Smooth muscle cell (in vitro differentiated cells): ENCODE results near the gene AQP2. TPM values are rescaled to one million over a fixed set of nuclear protein-coding genes. Genes with fewer than 3 reads are reported as not detected.
A peak's percentile ranks its signal among the peaks of the same experiment; 100 is the strongest.

ENCODE experiments used
- DNase-seq: peaks from one replicate; lab custom pipeline; 2025; ENCODE audit not compliant: unreplicated experiment; lab: John Stamatoyannopoulos, UW
- H2AFZ ChIP-seq: fragments of 200-600 bp; sonication (generic); 2 replicates; pipeline ENCODE4 v1.6.0; 2016; ENCODE audit warnings: antibody characterized with exemption, low read depth, mild to moderate bottlenecking
- H3F3A ChIP-seq: fragments of 200-600 bp; sonication (generic); 2 replicates; pipeline ENCODE4 v1.6.0; 2017; ENCODE audit warnings: antibody characterized with exemption, low read depth
- H3K27ac ChIP-seq: fragments of 200-600 bp; sonication (generic); 2 replicates; pipeline ENCODE4 v1.5.1; 2016; ENCODE audit warnings: low read depth, mild to moderate bottlenecking
- H3K27me3 ChIP-seq: fragments of 200-600 bp; sonication (generic); 2 replicates; pipeline ENCODE4 v1.6.1; 2016; ENCODE audit warnings: low read depth, mild to moderate bottlenecking
- H3K36me3 ChIP-seq: fragments of 200-600 bp; sonication (generic); 2 replicates; pipeline ENCODE4 v1.5.1; 2016; ENCODE audit warnings: low read depth
- H3K4me1 ChIP-seq: fragments of 200-600 bp; sonication (generic); 2 replicates; pipeline ENCODE4 v1.5.1; 2016; ENCODE audit warnings: low read depth
- H3K4me2 ChIP-seq: fragments of 200-600 bp; sonication (generic); 2 replicates; pipeline ENCODE4 v1.6.0; 2016; ENCODE audit warnings: mild to moderate bottlenecking
- H3K4me3 ChIP-seq: fragments of 200-600 bp; sonication (generic); 2 replicates; pipeline ENCODE4 v1.5.1; 2016; ENCODE audit warnings: mild to moderate bottlenecking
- H3K79me2 ChIP-seq: fragments of 200-600 bp; sonication (generic); 2 replicates; pipeline ENCODE4 v1.6.0; 2016; ENCODE audit warnings: low read depth, mild to moderate bottlenecking
- H3K9ac ChIP-seq: fragments of 200-600 bp; sonication (generic); 2 replicates; pipeline ENCODE4 v1.6.0; 2016; ENCODE audit warnings: low read depth
- H3K9me3 ChIP-seq: fragments of 200-600 bp; sonication (generic); replicated peaks from 2 replicates; pipeline ENCODE4 v1.5.1; 2016; ENCODE audit warnings: low read depth
- H4K20me1 ChIP-seq: fragments of 200-600 bp; sonication (generic); 2 replicates; pipeline ENCODE4 v1.6.0; 2016; ENCODE audit warnings: low read depth
- WGBS: methylation state at CpG from one replicate; pipeline ENCODE4 v1.1.7; 2016; ENCODE audit warnings: low lambda C conversion rate; 5-methylcytosine and 5-hydroxymethylcytosine counted together
- polyA plus RNA-seq: library from polyadenylated mRNA; unstranded; fragments of >200 nt; fragmentation: Nextera tagmentation; extraction: Ambion mirVana; gene quantifications from 2 replicates; pipeline ENCODE4 v1.2.1, GENCODE V29; 2016
- total RNA-seq: library from RNA; depleted of rRNA; stranded (reverse); fragments of >200 nt; gene quantifications from 2 replicates; pipeline ENCODE4 v1.2.3, GENCODE V29; 2014
- TF ChIP-seq, protein P1 (sequence below): fragments of 200-600 bp; sonication (generic); IDR thresholded peaks from 2 replicates; pipeline ENCODE4 v1.5.1; 2017; ENCODE audit warnings: borderline replicate concordance, mild to moderate bottlenecking, antibody characterized with exemption; ENCODE audit not compliant: insufficient read depth, poor library complexity, severe bottlenecking

AQP2 gene
- total and polyA plus RNA-seq, 2 experiments from 2014 or later = 0.13 to 0.14 TPM

- Histone ChIP-seq H3K27me3 (peaks cover 90% of the 10 kb centered on the region), H3K9me3 (no peaks in the 10 kb centered on the region), H3K9ac (no peak overlapping the region), H3K4me2 (no peak overlapping the region), H3K4me1 (peaks cover 10% of the 10 kb centered on the region), H3K4me3 (no peak overlapping the region), H3K36me3 (no peaks in the 10 kb centered on the region), H3K79me2 (no peaks in the 10 kb centered on the region), H3F3A (no peaks in the 10 kb centered on the region), H4K20me1 (no peaks in the 10 kb centered on the region), H2AFZ (no peak overlapping the region), H3K27ac (no peak overlapping the region)
- TF ChIP-seq, protein P1, sequence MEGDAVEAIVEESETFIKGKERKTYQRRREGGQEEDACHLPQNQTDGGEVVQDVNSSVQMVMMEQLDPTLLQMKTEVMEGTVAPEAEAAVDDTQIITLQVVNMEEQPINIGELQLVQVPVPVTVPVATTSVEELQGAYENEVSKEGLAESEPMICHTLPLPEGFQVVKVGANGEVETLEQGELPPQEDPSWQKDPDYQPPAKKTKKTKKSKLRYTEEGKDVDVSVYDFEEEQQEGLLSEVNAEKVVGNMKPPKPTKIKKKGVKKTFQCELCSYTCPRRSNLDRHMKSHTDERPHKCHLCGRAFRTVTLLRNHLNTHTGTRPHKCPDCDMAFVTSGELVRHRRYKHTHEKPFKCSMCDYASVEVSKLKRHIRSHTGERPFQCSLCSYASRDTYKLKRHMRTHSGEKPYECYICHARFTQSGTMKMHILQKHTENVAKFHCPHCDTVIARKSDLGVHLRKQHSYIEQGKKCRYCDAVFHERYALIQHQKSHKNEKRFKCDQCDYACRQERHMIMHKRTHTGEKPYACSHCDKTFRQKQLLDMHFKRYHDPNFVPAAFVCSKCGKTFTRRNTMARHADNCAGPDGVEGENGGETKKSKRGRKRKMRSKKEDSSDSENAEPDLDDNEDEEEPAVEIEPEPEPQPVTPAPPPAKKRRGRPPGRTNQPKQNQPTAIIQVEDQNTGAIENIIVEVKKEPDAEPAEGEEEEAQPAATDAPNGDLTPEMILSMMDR = no peak
- DNase-seq = no peak
Measured at GRCh38 chr12:49957570-49957967, 7.0 kb downstream of the AQP2 start.

GRCh38 chr12:49959685-49960473, 9.3 kb downstream of the AQP2 start:
- H3K36me3 ChIP-seq = no peaks in the 10 kb centered on the region
- no peaks in the 10 kb centered on the region for H4K20me1 ChIP-seq
- no peaks in the 10 kb centered on the region for H3F3A ChIP-seq
- H3K27me3 ChIP-seq = peaks cover 95% of the 10 kb centered on the region
- peaks cover 10% of the 10 kb centered on the region for H3K4me1 ChIP-seq
- H3K9ac ChIP-seq = no peak overlapping the region
- WGBS = 29% methylated on average over 11 of the region's 11 CpGs
- H3K27ac ChIP-seq = no peak overlapping the region
- no peaks in the 10 kb centered on the region for H3K79me2 ChIP-seq
- H2AFZ ChIP-seq = no peak overlapping the region
- TF ChIP-seq, protein P1 = no peak
- H3K4me2 ChIP-seq = no peak overlapping the region
- no peak overlapping the region for H3K4me3 ChIP-seq
- DNase-seq = no peak
- H3K9me3 ChIP-seq = no peaks in the 10 kb centered on the region

- H3K4me3 ChIP-seq = no peak overlapping the region
- peak overlapping the region; percentile 85 for H3K4me2 ChIP-seq
- no peaks in the 10 kb centered on the region for H4K20me1 ChIP-seq
- no peak overlapping the region for H3K9ac ChIP-seq
- WGBS = 49% methylated on average over 13 of the region's 13 CpGs
- DNase-seq = no peak
- TF ChIP-seq, protein P1 = no peak
- no peak overlapping the region for H3K27ac ChIP-seq
- H3K36me3 ChIP-seq = no peaks in the 10 kb centered on the region
- H3F3A ChIP-seq = no peaks in the 10 kb centered on the region
- H3K79me2 ChIP-seq = no peaks in the 10 kb centered on the region
- no peaks in the 10 kb centered on the region for H3K9me3 ChIP-seq
- peaks cover 95% of the 10 kb centered on the region for H3K27me3 ChIP-seq
- H3K4me1 ChIP-seq = peaks cover 10% of the 10 kb centered on the region
- H2AFZ ChIP-seq = no peak overlapping the region
Measured at GRCh38 chr12:49960474-49961110, 10.1 kb downstream of the AQP2 start.
